Neural crest cell (in vitro differentiated cells): ENCODE data around the gene GALNT14. TPM values are rescaled to one million over a fixed set of nuclear protein-coding genes. Genes with fewer than 3 reads are reported as not detected.

Experiments
- DNase-seq: peaks from one replicate; pipeline ENCODE4 v3.0.0; 2021; ENCODE audit warnings: low read depth, mixed read lengths, low spot score
- H3K27ac Mint-ChIP-seq: one replicate; pipeline ENCODE4 v1.8.0; 2021; ENCODE audit warnings: mild to moderate bottlenecking, mixed read lengths; ENCODE audit not compliant: unreplicated experiment
- H3K27me3 Mint-ChIP-seq: 2 replicates; pipeline ENCODE4 v1.8.0; 2021; ENCODE audit warnings: low read depth, mild to moderate bottlenecking, mixed read lengths
- H3K36me3 Mint-ChIP-seq: 2 replicates; pipeline ENCODE4 v1.8.0; 2021; ENCODE audit warnings: low read depth, mild to moderate bottlenecking, mixed read lengths
- H3K4me1 Mint-ChIP-seq: 2 replicates; pipeline ENCODE4 v1.8.0; 2021; ENCODE audit warnings: mixed read lengths
- H3K4me3 Mint-ChIP-seq: one replicate; pipeline ENCODE4 v1.8.0; 2021; ENCODE audit warnings: mild to moderate bottlenecking, mixed read lengths
- H3K9me3 Mint-ChIP-seq: 2 replicates; pipeline ENCODE4 v1.8.0; 2021; ENCODE audit warnings: mixed read lengths
- CTCF ChIP-seq: fragments of 200-600 bp; sonication (generic); conservative IDR thresholded peaks from 2 replicates; pipeline ENCODE4 v1.5.0; 2021; ENCODE audit warnings: antibody characterized with exemption, mild to moderate bottlenecking
- total RNA-seq: library from RNA; stranded (reverse); gene quantifications from 2 replicates; pipeline ENCODE4 v1.2.1, GENCODE V29; 2021

Gene GALNT14
- total RNA-seq, 1 donor from 2014 or later, result 1.5 TPM

- no peaks in the 10 kb centered on the region for H3K36me3 Mint-ChIP-seq
- TF ChIP-seq CTCF, result no peak
- H3K4me3 Mint-ChIP-seq, result no peak overlapping the region
- H3K9me3 Mint-ChIP-seq, result no peaks in the 10 kb centered on the region
- DNase-seq, result no peak
- no peak overlapping the region for H3K27ac Mint-ChIP-seq
- H3K27me3 Mint-ChIP-seq, result peaks cover 10% of the 10 kb centered on the region
- H3K4me1 Mint-ChIP-seq, result no peaks in the 10 kb centered on the region
These were observed 159.4 kb downstream of the GALNT14 start for GRCh38 chr2:30978854-30979253.

GRCh38 chr2:30978044-30978443 lies 160.2 kb downstream of the GALNT14 start:
- Mint-ChIP-seq H3K4me1 (no peaks in the 10 kb centered on the region), H3K27me3 (peaks cover 10% of the 10 kb centered on the region), H3K4me3 (no peak overlapping the region), H3K9me3 (no peaks in the 10 kb centered on the region), H3K36me3 (no peaks in the 10 kb centered on the region), H3K27ac (no peak overlapping the region)
- DNase-seq, result no peak
- no peak for TF ChIP-seq CTCF

- no peak for TF ChIP-seq CTCF
- H3K4me3 Mint-ChIP-seq, result no peak overlapping the region
- H3K27me3 Mint-ChIP-seq, result peaks cover 7% of the 10 kb centered on the region
- no peaks in the 10 kb centered on the region for H3K36me3 Mint-ChIP-seq
- no peak overlapping the region for H3K27ac Mint-ChIP-seq
- no peaks in the 10 kb centered on the region for H3K4me1 Mint-ChIP-seq
- DNase-seq, result no peak
- no peaks in the 10 kb centered on the region for H3K9me3 Mint-ChIP-seq
These were observed 163.1 kb downstream of the GALNT14 start for GRCh38 chr2:30975156-30975555.

- H3K9me3 Mint-ChIP-seq, result no peaks in the 10 kb centered on the region
- no peak overlapping the region for H3K27ac Mint-ChIP-seq
- no peak for DNase-seq
- peaks cover 7% of the 10 kb centered on the region for H3K27me3 Mint-ChIP-seq
- H3K4me1 Mint-ChIP-seq, result no peaks in the 10 kb centered on the region
- TF ChIP-seq CTCF, result no peak
- no peak overlapping the region for H3K4me3 Mint-ChIP-seq
- H3K36me3 Mint-ChIP-seq, result no peaks in the 10 kb centered on the region
These were observed 163.7 kb downstream of the GALNT14 start for GRCh38 chr2:30974554-30974953.

- Mint-ChIP-seq H3K27ac (no peak overlapping the region), H3K4me1 (no peaks in the 10 kb centered on the region), H3K36me3 (no peaks in the 10 kb centered on the region), H3K27me3 (peaks cover 7% of the 10 kb centered on the region), H3K4me3 (no peak overlapping the region), H3K9me3 (no peaks in the 10 kb centered on the region)
- DNase-seq, result no peak
- TF ChIP-seq CTCF, result no peak
These were observed 164.1 kb downstream of the GALNT14 start for GRCh38 chr2:30974092-30974491.
